GM23338 (cell line): Measurements from ENCODE around the gene RMC1. TPM values are rescaled to one million over a fixed set of nuclear protein-coding genes. Genes with fewer than 3 reads are reported as not detected.

Experiments
- ATAC-seq: fragments of 200-7000 bp; cut with Tn5 transposase; 3 replicates; pipeline ENCODE4 v1.9.1; 2020
- DNase-seq: peaks from one replicate; pipeline ENCODE4 v3.0.0-alpha.2; 2015; ENCODE audit warnings: low spot score
- H2AFZ ChIP-seq: fragments of 200-600 bp; sonication (generic); 2 replicates; pipeline ENCODE4 v1.8.0; 2016; ENCODE audit warnings: antibody characterized with exemption, mild to moderate bottlenecking, moderate library complexity
- H3F3A ChIP-seq: fragments of 200-600 bp; sonication (generic); replicated peaks from 2 replicates; pipeline ENCODE4 v1.8.0; 2017; ENCODE audit warnings: antibody characterized with exemption, mixed run types, low read depth
- H3K27ac ChIP-seq: fragments of 200-600 bp; sonication (generic); 2 replicates; pipeline ENCODE4 v1.6.1; 2016; ENCODE audit warnings: low read depth
- H3K27me3 ChIP-seq: fragments of 200-600 bp; sonication (generic); 2 replicates; pipeline ENCODE4 v1.8.0; 2016; ENCODE audit warnings: mild to moderate bottlenecking, mixed run types, moderate library complexity; ENCODE audit not compliant: insufficient read depth
- H3K36me3 ChIP-seq: fragments of 200-600 bp; sonication (generic); 2 replicates; pipeline ENCODE4 v1.8.0; 2016; ENCODE audit warnings: mild to moderate bottlenecking; ENCODE audit not compliant: insufficient read depth
- H3K4me1 ChIP-seq: fragments of 200-600 bp; sonication (generic); 2 replicates; pipeline ENCODE4 v1.8.0; 2016; ENCODE audit warnings: mild to moderate bottlenecking, moderate library complexity; ENCODE audit not compliant: insufficient read depth
- H3K4me2 ChIP-seq: fragments of 200-600 bp; sonication (generic); 2 replicates; pipeline ENCODE4 v1.7.1; 2017; ENCODE audit warnings: mixed run types
- H3K4me3 ChIP-seq: fragments of 200-600 bp; sonication (generic); 2 replicates; pipeline ENCODE4 v1.6.1; 2016; ENCODE audit warnings: mixed run types
- H3K79me2 ChIP-seq: fragments of 200-600 bp; sonication (generic); replicated peaks from 2 replicates; pipeline ENCODE4 v1.8.0; 2017; ENCODE audit warnings: mild to moderate bottlenecking; ENCODE audit not compliant: insufficient read depth
- H3K9me2 ChIP-seq: fragments of 200-600 bp; sonication (generic); 2 replicates; pipeline ENCODE4 v1.8.0; 2017; ENCODE audit not compliant: insufficient read depth
- H4K20me1 ChIP-seq: fragments of 200-600 bp; sonication (generic); replicated peaks from 2 replicates; pipeline ENCODE4 v1.8.0; 2017; ENCODE audit warnings: mild to moderate bottlenecking; ENCODE audit not compliant: insufficient read depth
- H3K27ac Mint-ChIP-seq: 2 replicates; pipeline ENCODE4 v1.8.0; 2020; ENCODE audit warnings: inconsistent platforms, mild to moderate bottlenecking, moderate library complexity, mixed read lengths
- H3K27me3 Mint-ChIP-seq: 3 replicates; pipeline ENCODE4 v1.8.0; 2022; ENCODE audit warnings: low read depth, mild to moderate bottlenecking, moderate library complexity, mixed read lengths, inconsistent platforms; ENCODE audit not compliant: insufficient read depth, poor library complexity
- H3K36me3 Mint-ChIP-seq: 3 replicates; pipeline ENCODE4 v1.8.0; 2021; ENCODE audit warnings: low read depth, mild to moderate bottlenecking, inconsistent platforms, moderate library complexity, mixed read lengths
- H3K4me1 Mint-ChIP-seq: 3 replicates; pipeline ENCODE4 v1.8.0; 2020; ENCODE audit warnings: mild to moderate bottlenecking, inconsistent platforms, mixed read lengths
- H3K4me3 Mint-ChIP-seq: 3 replicates; pipeline ENCODE4 v1.8.0; 2021; ENCODE audit warnings: moderate library complexity, mild to moderate bottlenecking, inconsistent platforms, mixed read lengths
- H3K9me3 Mint-ChIP-seq: 3 replicates; pipeline ENCODE4 v1.8.0; 2020; ENCODE audit warnings: moderate library complexity, mild to moderate bottlenecking, inconsistent platforms, mixed read lengths
- CREB1 ChIP-seq: fragments of 250-450 bp; sonication (Bioruptor Pico); IDR thresholded peaks from 2 replicates; pipeline ENCODE4 v1.5.0; 2020; ENCODE audit warnings: low read depth, mild to moderate bottlenecking, moderate library complexity
- EZH2 ChIP-seq: fragments of 200-600 bp; sonication (generic); IDR thresholded peaks from one replicate; pipeline ENCODE4 v1.8.0; 2017; ENCODE audit warnings: antibody characterized with exemption, mild to moderate bottlenecking, low read depth; ENCODE audit not compliant: unreplicated experiment
- EZH2phosphoT487 ChIP-seq: fragments of 200-600 bp; sonication (generic); IDR thresholded peaks from one replicate; pipeline ENCODE4 v1.8.1; 2018; ENCODE audit warnings: antibody characterized with exemption; ENCODE audit not compliant: unreplicated experiment
- JUNB ChIP-seq: IDR thresholded peaks from one replicate; pipeline ENCODE4 v1.6.1; 2016; ENCODE audit warnings: antibody characterized with exemption; ENCODE audit not compliant: unreplicated experiment
- NANOG ChIP-seq: IDR thresholded peaks from 2 replicates; pipeline ENCODE4 v1.6.1; 2016; ENCODE audit warnings: antibody characterized with exemption, borderline replicate concordance
- POLR2AphosphoS5 ChIP-seq: IDR thresholded peaks from 2 replicates; pipeline ENCODE4 v1.6.1; 2016; ENCODE audit warnings: antibody characterized with exemption, low read depth
- STAT1 ChIP-seq: IDR thresholded peaks from one replicate; pipeline ENCODE4 v1.6.1; 2016; ENCODE audit warnings: antibody characterized with exemption; ENCODE audit not compliant: unreplicated experiment
- ZNF114 ChIP-seq: fragments of 250-450 bp; sonication (Bioruptor Pico); IDR thresholded peaks from 2 replicates; pipeline ENCODE4 v1.5.0; 2020; ENCODE audit warnings: mild to moderate bottlenecking, moderate library complexity
- ZNF331 ChIP-seq: fragments of 250-450 bp; sonication (Bioruptor Pico); IDR thresholded peaks from 2 replicates; pipeline ENCODE4 v1.5.0; 2020; ENCODE audit warnings: low read depth, mild to moderate bottlenecking, moderate library complexity
- polyA plus RNA-seq: library from polyadenylated mRNA; unstranded; fragments of >200 nt; fragmentation: Nextera tagmentation; extraction: Ambion mirVana; gene quantifications from 2 replicates; pipeline ENCODE4 v1.2.1, GENCODE V29; 2016
- total RNA-seq: library from RNA; depleted of rRNA; stranded (reverse); fragments of >200 nt; shearing (Covaris generic); gene quantifications from 2 replicates; pipeline ENCODE4 v1.2.3, GENCODE V29; 2014
- TF ChIP-seq, protein P1 (sequence below): IDR thresholded peaks from 2 replicates; pipeline ENCODE4 v1.6.1; 2016; ENCODE audit warnings: antibody characterized with exemption
- TF ChIP-seq, protein P2 (sequence below), 2 experiments: fragments of 200-600 bp in 1 of 2; sonication (generic) in 1 of 2; conservative IDR thresholded peaks; 2 replicates each; pipeline versions ENCODE4 v1.5.1 to v1.6.1; 2016 to 2017; ENCODE audit warnings: antibody characterized with exemption in 2 of 2, low read depth in 2 of 2, mild to moderate bottlenecking in 2 of 2, moderate library complexity in 1 of 2

Gene RMC1
- total and polyA plus RNA-seq, 2 experiments from 2014 or later: 18.9 to 24.6 TPM

DNA sequence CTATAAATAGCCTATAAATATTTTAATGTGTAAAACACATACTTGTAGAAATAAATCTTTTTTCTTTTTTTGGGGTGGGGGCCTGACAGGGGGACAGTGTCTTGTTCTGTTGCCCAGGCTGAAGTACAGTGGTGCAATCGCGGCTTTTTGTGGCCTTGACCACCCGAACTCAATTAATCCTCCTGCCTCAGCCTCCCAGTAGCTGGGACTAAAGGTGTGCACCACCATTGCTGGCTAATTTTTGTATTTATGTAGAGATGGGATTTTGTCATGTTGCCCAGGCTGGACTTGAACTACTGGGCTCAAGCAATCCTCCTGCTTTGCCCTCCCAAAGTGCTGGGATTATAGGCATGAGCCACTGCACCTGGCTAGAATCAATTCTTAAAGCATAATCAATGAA, 45.4 kb downstream of the RMC1 start:
- Histone ChIP-seq H3K4me2 (no peak overlapping the region), H3K27ac (no peak overlapping the region), H3K36me3 (peaks cover 48% of the 10 kb centered on the region), H3K4me3 (no peak overlapping the region), H3K9me2 (no peaks in the 10 kb centered on the region), H3F3A (no peaks in the 10 kb centered on the region), H3K79me2 (no peaks in the 10 kb centered on the region; the same call in 1 of the 2 replicates), H4K20me1 (peaks cover 8% of the 10 kb centered on the region; the same call in 1 of the 2 replicates), H3K4me1 (no peaks in the 10 kb centered on the region), H2AFZ (no peak overlapping the region), H3K27me3 (no peaks in the 10 kb centered on the region)
- TF ChIP-seq POLR2AphosphoS5 (no peak), CREB1 (no peak), EZH2 (no peak), ZNF114 (CRISPR knock-in tag) (no peak), ZNF331 (CRISPR knock-in tag) (no peak), NANOG (no peak)
- TF ChIP-seq, protein P1, sequence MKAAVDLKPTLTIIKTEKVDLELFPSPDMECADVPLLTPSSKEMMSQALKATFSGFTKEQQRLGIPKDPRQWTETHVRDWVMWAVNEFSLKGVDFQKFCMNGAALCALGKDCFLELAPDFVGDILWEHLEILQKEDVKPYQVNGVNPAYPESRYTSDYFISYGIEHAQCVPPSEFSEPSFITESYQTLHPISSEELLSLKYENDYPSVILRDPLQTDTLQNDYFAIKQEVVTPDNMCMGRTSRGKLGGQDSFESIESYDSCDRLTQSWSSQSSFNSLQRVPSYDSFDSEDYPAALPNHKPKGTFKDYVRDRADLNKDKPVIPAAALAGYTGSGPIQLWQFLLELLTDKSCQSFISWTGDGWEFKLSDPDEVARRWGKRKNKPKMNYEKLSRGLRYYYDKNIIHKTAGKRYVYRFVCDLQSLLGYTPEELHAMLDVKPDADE: no peak
- TF ChIP-seq, protein P2, sequence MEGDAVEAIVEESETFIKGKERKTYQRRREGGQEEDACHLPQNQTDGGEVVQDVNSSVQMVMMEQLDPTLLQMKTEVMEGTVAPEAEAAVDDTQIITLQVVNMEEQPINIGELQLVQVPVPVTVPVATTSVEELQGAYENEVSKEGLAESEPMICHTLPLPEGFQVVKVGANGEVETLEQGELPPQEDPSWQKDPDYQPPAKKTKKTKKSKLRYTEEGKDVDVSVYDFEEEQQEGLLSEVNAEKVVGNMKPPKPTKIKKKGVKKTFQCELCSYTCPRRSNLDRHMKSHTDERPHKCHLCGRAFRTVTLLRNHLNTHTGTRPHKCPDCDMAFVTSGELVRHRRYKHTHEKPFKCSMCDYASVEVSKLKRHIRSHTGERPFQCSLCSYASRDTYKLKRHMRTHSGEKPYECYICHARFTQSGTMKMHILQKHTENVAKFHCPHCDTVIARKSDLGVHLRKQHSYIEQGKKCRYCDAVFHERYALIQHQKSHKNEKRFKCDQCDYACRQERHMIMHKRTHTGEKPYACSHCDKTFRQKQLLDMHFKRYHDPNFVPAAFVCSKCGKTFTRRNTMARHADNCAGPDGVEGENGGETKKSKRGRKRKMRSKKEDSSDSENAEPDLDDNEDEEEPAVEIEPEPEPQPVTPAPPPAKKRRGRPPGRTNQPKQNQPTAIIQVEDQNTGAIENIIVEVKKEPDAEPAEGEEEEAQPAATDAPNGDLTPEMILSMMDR (conservative IDR thresholded peaks at IDR 0.05; ENCODE audit: low read depth in 2 of 2): no peak
- no peak for ATAC-seq
- Mint-ChIP-seq H3K4me3 (no peak overlapping the region), H3K27ac (no peak overlapping the region), H3K27me3 (peaks cover 2% of the 10 kb centered on the region), H3K36me3 (peaks cover 49% of the 10 kb centered on the region), H3K4me1 (no peaks in the 10 kb centered on the region), H3K9me3 (no peaks in the 10 kb centered on the region)
- DNase-seq: no peak

DNA sequence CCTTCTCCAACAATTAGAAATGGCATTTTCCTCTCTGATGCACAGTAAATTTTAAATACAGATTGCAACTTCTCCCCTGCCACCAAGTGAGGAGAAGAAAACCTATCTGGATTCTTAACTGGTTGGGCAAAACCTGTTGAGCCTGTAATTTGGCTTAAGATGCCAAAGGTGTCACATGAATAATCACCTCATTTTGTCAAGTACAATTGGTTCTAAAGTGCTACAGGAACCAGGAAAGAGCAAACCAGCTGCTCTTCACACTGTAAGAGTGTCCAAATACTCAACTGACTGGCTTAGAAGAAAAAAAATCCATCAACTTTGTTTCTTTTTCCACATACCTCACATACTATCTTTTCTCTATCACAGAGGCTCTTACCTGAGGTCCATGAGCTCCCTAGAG, 47.6 kb downstream of the RMC1 start:
- Histone ChIP-seq H3K9me2 (no peaks in the 10 kb centered on the region), H3K27ac (no peak overlapping the region), H3K79me2 (no peaks in the 10 kb centered on the region; the same call in 1 of the 2 replicates), H3K36me3 (peaks cover 52% of the 10 kb centered on the region), H2AFZ (no peak overlapping the region), H3K4me3 (no peak overlapping the region), H3K4me1 (no peaks in the 10 kb centered on the region), H3K27me3 (no peaks in the 10 kb centered on the region), H3K4me2 (no peak overlapping the region), H4K20me1 (peaks cover 8% of the 10 kb centered on the region; the same call in 1 of the 2 replicates), H3F3A (no peaks in the 10 kb centered on the region)
- Mint-ChIP-seq H3K4me3 (no peak overlapping the region), H3K9me3 (no peaks in the 10 kb centered on the region), H3K27me3 (peaks cover 2% of the 10 kb centered on the region), H3K27ac (no peak overlapping the region), H3K4me1 (no peaks in the 10 kb centered on the region), H3K36me3 (peaks cover 50% of the 10 kb centered on the region)
- no peak for ATAC-seq
- no peak for DNase-seq
- TF ChIP-seq, protein P2 (conservative IDR thresholded peaks at IDR 0.05; ENCODE audit: low read depth in 2 of 2): no peak
- TF ChIP-seq JUNB (no peak), NANOG (no peak), ZNF331 (CRISPR knock-in tag) (no peak), CREB1 (no peak), ZNF114 (CRISPR knock-in tag) (no peak), STAT1 (no peak), POLR2AphosphoS5 (no peak), EZH2 (no peak), EZH2phosphoT487 (no peak)
- TF ChIP-seq, protein P1: no peak
